ENCODE results near the gene FAM200C.

The FAM200C gene

DNA sequence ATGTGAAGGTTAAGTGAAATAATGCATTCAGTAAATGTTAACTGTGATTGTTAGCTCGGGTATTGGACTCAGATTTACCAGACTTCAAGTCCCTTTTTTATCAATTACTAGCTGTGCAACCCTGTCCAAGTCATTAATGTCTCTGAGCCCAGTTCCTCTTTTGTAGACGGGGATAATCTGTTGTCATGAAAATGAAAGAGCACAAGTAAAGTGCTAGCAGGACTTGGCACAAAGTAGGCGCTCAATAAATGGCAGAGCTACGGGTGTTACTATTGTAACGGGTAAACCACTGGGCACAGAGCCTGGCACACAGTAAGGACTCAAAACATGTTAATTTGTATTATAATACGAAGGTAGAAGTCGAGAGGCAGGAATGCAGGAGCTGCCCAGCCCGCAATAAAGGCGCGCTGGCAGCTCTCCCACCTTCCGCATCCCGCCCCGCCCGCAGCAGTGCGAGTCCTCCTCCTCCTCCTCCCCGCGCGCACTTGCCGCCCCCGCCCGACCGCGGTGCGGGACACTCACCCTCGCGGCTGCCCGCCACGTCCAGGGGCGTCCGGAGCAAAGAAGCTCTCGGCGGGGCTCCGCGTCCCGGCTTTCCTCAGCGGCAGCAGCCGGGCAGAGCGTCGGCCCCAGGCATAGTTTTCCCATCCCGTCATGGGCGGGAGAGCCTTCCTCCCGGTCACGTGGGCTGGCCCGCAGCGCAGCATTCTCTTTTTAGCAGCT, 29.7 kb downstream of the FAM200C start, which contains the start of gene C1QTNF2:
Gene C1QTNF2 (minus strand): TSS at position 637 of the 723 bp plus-strand sequence. CDS start 15,615 bp downstream, outside the sequence.
- DNase-seq (ENCODE audit: insufficient read length, low spot score), result no peak
- no peak for FAIRE-seq

- FAIRE-seq (no peak), DNase-seq (ENCODE audit: insufficient read length, low spot score) (no peak)
These were observed 32.0 kb downstream of the FAM200C start for GRCh38 chr5:160367885-160368284.

DNA sequence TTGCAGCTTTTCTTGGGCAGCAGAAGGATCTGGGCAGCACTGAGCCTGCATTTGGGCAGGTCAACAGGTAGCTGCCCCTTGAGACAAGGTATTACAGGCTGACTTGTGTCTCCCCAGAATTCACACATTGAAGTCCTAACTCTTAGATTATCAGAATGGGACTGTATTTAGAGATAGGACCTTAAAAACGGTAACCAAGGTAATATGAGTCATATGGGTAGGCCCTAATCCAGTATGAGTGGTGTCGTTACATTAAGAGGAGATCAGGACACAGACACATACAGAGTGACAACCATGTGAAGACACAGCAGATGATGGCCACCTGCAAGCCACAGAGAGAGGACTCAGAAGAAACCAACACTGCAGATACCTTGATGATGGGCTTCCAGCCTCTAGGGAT, 32.6 kb downstream of the FAM200C start:
- FAIRE-seq (no peak), DNase-seq (ENCODE audit: insufficient read length, low spot score) (no peak)

DNA sequence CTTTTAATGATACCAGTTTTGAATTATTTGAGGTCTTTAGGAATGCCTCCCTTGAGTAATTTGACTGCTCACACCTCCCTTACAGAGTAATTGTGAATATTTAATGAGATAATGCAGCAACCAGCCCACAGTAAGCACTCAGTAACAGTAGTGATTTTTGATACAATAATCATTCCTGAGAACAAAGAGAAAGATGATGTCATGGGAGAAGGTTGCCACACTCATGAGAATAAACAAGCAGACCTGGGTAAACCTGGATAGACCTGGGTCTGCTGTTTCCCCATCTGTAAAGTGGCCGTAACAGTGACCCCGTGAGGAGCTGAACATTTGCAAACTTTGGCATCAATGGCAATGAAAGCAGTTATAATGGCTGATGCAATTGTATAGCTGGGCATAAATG, 33.6 kb downstream of the FAM200C start:
- no peak for FAIRE-seq
- DNase-seq (ENCODE audit: insufficient read length, low spot score), result no peak

DNA sequence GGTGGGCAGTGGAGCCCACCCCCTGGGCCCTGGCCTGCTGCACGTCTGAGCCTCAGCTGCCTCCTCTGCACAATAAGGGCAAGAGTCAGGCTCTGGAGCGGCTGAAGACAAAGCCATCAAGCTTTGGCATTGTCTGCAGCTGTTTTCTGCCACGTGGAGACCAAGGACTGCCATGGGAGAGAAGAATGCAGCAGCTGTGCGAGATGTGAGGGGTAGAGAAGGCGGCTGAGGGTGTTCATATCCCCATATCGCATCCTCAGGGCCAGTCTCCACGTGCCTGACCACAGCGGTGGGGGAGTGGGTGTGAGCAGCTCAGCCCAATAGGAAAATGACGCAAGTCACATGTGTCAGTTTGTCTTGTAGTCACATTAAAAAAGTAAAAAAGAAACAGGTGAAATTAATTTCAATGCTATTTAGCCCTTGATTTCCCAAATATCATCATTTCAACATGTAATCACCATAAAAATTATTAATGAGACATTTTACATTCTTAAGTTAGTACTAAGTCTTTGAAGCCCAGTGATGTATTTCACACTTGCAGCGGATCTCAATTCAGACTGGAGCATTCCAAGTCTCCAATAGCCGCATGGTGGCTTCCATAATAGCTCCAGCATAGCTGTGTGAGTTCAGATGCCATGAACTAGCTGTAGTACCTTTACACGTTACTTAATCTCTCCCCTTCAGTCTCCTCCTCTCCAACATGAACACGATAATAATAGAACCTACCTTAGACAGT, 36.0 kb downstream of the FAM200C start:
- DNase-seq (ENCODE audit: insufficient read length, low spot score) (no peak), FAIRE-seq (no peak)

- DNase-seq (ENCODE audit: insufficient read length, low spot score), result no peak
- FAIRE-seq, result no peak
These were observed 36.6 kb downstream of the FAM200C start for GRCh38 chr5:160363211-160363610.

DNA sequence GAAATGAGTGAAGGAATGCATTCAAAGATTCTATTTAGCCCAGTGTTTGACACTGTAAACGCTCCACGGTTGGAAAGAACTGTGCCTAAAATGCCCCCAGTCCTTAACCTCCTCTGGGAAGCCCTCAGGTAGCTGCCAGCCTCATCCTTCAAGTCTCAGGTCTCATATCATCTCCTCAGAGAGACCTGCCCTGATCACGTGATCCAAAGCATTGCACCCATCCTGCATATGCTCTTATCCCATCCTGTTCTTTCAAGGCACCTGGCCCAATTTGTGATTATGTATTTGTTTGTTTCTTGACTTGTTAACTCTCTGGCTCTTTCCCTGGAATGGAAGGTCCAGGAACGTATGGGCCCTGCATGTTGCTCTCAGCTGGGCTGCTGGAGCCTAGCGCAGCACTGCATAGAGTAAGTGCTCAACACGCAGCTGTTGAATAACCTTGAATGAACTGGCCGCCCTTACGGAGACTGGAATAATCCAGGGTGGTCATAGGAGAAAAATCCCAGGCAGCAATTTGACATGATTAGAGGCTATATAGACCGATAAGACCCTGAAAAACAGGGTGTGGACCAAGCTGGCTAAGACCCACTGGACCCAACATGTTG, 38.1 kb downstream of the FAM200C start:
- FAIRE-seq (no peak), DNase-seq (ENCODE audit: insufficient read length, low spot score) (no peak)

GRCh38 chr5:160360310-160360709, 39.5 kb downstream of the FAM200C start:
- FAIRE-seq (no peak), DNase-seq (ENCODE audit: insufficient read length, low spot score) (no peak)

- FAIRE-seq (no peak), DNase-seq (ENCODE audit: insufficient read length, low spot score) (no peak)
These were observed 40.0 kb downstream of the FAM200C start for GRCh38 chr5:160359816-160360215.

DNA sequence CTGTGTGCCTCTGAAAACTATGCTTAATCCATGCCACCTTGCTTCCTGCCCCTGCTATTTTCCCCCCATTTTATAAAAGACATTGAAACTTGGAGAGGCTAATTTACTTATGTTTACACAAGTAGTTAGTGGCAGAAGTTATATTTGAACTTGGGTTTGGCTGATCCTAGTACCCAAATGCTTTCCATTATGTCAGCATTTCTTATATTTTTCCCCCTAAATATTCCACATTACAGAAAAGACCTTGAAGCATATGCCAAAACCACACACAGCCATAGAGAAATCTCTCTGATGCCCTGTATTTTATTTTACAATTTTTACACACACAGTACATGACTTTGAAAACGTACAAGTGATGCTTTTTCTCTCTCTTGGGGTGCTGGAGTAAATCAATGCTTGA, 40.6 kb downstream of the FAM200C start:
- FAIRE-seq, result no peak
- DNase-seq (ENCODE audit: insufficient read length, low spot score), result no peak

GRCh38 chr5:160357861-160358411, 41.9 kb downstream of the FAM200C start:
- DNase-seq (ENCODE audit: insufficient read length, low spot score), result no peak
- no peak for FAIRE-seq

DNA sequence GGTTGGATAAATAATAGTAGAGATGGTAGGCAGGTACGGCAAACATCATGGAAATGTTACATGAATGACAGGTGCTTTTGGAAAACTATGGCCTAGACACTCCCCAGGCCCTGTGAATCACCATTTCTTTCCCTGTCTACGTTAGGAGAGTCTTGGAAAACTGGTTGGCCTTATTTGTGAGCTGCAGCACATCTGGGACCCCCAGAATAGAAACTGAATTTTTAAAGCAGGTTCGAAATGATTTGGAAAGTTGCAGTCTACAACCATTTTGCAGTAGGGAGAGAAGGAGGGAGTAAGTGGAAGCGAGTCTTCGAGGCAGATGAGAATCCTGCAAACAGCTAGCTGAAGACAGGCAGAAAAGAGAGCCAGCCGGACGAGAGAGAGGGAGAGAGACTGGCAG, 42.5 kb downstream of the FAM200C start:
- FAIRE-seq (no peak), DNase-seq (ENCODE audit: insufficient read length, low spot score) (no peak)

DNA sequence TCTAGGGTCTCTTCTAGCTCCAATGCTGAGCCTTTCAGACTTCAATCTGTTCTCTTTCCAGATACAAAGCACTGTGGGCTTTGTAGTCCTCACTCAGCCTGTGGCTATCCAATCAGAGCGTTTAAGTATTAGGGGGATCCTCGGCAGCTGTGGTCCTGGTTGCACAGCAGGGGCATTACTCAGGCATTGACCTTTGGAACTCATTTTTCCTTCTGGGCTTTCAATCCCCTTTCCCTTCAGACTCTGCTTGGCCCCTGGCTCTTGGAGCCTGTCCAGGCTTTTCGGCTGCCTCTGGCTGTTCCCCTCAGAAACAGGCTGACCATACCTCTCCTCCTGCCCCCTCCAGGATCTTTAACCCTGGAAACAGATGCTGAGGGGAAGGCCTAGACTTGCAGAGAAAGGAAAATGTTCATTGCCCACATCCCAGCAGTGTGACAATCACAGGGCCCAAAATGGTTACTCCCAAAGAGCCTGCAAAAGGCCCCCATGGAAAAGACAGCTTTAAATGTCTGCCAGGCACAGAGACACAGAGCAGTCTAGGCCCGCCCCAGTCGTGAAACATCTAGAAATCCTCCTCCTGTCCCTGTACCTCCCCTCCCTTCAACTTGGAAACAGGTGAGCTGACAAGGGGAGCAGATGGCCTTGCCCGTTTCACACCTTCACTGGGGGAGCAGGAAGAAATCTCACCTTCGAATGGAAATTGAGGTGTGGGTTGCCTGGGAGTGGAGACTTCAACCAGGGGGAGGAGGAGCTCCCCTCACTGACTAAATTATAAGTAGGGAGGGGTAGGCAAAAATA, 43.1 kb downstream of the FAM200C start:
- FAIRE-seq (no peak), DNase-seq (ENCODE audit: insufficient read length, low spot score) (no peak)

DNA sequence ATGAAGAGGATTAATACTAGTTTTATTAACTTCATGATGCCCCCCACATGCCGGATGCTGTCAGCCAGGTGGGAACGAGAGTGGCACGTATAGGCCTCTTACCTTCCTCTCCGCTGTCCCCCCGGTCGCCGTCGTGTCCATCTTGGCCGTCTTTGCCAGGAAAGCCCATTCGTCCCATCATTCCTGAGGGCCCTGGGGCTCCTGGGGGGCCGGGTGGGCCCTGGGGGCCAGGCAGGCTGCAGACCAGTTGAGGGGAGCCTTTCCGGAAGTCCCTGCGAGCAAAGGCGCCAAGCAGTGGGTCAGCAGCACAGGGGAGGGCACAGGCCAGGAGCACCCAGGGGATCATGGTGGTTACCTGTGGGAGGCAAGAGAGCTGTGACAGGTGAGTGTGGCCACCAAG, 45.2 kb downstream of the FAM200C start:
- DNase-seq (ENCODE audit: insufficient read length, low spot score), result no peak
- FAIRE-seq, result no peak

GRCh38 chr5:160353379-160353778, 46.5 kb downstream of the FAM200C start:
- FAIRE-seq (no peak), DNase-seq (ENCODE audit: insufficient read length, low spot score) (no peak)

- no peak for DNase-seq (ENCODE audit: insufficient read length, low spot score)
- FAIRE-seq, result no peak
These were observed 47.5 kb downstream of the FAM200C start for GRCh38 chr5:160352308-160352707.

DNA sequence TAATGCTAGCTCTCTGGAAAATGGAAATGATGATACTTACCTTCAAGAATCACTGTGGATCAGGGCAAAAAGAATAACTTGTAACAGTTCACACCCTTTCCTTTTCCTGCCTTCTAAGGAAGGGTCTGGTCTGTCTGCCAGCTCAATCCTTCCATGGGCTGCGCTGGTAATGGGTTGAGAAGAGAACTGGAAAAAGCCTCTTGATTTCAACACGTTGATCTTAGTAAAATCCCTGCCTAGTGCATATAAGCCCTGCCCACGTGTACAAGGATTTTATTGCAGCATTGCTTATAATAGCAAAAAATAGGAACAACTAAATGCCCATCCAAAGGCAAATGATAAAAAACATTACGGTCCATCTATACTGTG, 49.9 kb downstream of the FAM200C start:
- no peak for FAIRE-seq

GRCh38 chr5:160349249-160349934, 50.5 kb downstream of the FAM200C start:
- FAIRE-seq, result no peak
- no peak for DNase-seq (ENCODE audit: insufficient read length, low spot score)

More for the DNA sequence above, 49.9 kb downstream of the FAM200C start:
- no peak for DNase-seq (ENCODE audit: insufficient read length, low spot score)

DNA sequence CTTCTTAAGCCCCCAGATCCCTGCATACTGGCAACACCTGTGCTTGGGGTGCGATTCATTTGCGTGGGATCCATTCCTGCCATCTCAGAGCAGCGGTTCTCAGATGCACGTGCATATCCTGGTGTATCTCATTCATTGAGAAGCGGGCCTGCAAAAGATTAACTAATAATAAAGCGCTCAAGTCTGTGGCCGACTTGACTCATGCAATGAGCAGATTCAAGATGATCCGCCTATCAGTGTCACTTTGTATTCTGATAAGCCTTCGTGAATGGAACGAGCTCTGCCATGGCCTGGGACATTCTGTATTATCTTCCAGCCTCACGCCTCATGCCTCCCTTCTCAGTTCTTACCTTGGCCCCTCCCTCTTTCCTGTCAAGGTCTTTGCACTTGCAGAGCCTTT, 51.8 kb downstream of the FAM200C start:
- no peak for FAIRE-seq
- DNase-seq (ENCODE audit: insufficient read length, low spot score), result no peak

DNA sequence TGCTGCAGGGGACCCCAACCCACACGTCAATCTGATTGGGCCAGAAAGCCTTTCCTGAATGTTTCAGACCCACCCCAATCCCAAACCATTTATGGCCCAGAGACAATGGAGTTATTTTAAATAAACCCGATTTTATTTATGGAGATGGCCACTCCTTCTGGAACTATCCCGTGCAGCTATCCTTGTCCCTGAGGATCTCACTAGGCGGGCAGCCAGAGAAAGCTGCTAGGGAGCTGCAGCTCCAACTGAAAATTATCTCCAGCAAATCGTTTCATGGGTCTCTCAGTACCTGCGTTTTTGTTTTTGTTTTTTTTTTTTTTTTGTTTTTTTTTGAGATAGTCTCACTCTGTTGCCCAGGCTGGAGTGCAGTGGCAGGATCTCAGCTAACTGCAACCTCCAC, 52.4 kb downstream of the FAM200C start:
- no peak for DNase-seq (ENCODE audit: insufficient read length, low spot score)
- no peak for FAIRE-seq
